Fibroblast of lung (primary cell): ENCODE measurements around the gene HHAT.

Source experiments
- EZH2 ChIP-seq: IDR thresholded peaks from 2 replicates; pipeline ENCODE4 v1.5.1; 2012; ENCODE audit warnings: low read length, control low read depth, mild to moderate bottlenecking; ENCODE audit errors: missing control alignments
- TF ChIP-seq, protein P1 (sequence below), 2 donors: IDR thresholded peaks in 1 of 2; conservative IDR thresholded peaks in 1 of 2; 1 replicate in 1 of 2; 2 replicates in 1 of 2; pipeline ENCODE4 v1.5.1; 2011 to 2012; ENCODE audit warnings: low read length in 2 of 2, control low read depth in 1 of 2, inconsistent platforms in 1 of 2, low read depth in 1 of 2, mild to moderate bottlenecking in 1 of 2

DNA sequence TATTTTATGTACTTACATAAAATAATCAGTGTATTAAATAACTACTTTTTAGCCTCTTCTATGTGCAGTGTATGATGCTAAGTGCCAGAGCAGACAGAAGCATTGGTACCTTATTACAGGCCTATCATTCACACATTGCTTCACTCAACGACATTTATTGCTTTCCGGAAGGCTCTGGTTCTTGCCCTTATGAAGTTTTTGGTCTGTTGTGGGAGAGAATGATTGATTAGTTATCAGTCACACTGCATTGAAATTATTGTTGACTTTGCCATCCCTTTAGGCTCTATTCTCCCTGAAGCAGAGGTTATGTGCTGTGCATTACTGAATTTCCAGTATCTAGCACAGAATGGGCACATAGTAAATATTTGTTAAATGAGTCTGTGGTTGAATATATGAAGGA is 178.0 kb downstream of the HHAT start:
- TF ChIP-seq, protein P1, sequence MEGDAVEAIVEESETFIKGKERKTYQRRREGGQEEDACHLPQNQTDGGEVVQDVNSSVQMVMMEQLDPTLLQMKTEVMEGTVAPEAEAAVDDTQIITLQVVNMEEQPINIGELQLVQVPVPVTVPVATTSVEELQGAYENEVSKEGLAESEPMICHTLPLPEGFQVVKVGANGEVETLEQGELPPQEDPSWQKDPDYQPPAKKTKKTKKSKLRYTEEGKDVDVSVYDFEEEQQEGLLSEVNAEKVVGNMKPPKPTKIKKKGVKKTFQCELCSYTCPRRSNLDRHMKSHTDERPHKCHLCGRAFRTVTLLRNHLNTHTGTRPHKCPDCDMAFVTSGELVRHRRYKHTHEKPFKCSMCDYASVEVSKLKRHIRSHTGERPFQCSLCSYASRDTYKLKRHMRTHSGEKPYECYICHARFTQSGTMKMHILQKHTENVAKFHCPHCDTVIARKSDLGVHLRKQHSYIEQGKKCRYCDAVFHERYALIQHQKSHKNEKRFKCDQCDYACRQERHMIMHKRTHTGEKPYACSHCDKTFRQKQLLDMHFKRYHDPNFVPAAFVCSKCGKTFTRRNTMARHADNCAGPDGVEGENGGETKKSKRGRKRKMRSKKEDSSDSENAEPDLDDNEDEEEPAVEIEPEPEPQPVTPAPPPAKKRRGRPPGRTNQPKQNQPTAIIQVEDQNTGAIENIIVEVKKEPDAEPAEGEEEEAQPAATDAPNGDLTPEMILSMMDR (conservative IDR thresholded peaks at IDR 0.05 in 1 of 2, IDR thresholded peaks at IDR 0.05 in 1 of 2; ENCODE audit: low read depth in 1 of 2, low read length in 2 of 2), result no peak
- TF ChIP-seq EZH2, result no peak
